GM12878 (cell line): ENCODE measurements around the gene PARD6A. TPM values are rescaled to one million over a fixed set of nuclear protein-coding genes. Genes with fewer than 3 reads are reported as not detected.
A peak's percentile ranks its signal among the peaks of the same experiment; 100 is the strongest.

Experiments
- ATAC-seq: fragments of 200-7000 bp; cut with Tn5 transposase; 3 replicates; pipeline ENCODE4 v1.9.1; 2020; ENCODE audit warnings: mild to moderate bottlenecking, moderate library complexity
- BruUV-seq: library from RNA; stranded (reverse); fragments of 400-500 nt; replicated peaks from 2 replicates; lab custom pipeline; 2021; lab: Mats Ljungman, UMichigan
- CTCF ChIA-PET: fragments of 300-600 bp; sonication (Branson Sonifier 250); formaldehyde crosslinking; extraction: SDS; loops from one replicate; lab custom pipeline; 2021; ENCODE audit warnings: inconsistent platforms; lab: Yijun Ruan, JAX
- POLR2A ChIA-PET: fragments of 350-600 bp; formaldehyde crosslinking; extraction: SDS; loops from one replicate; lab custom pipeline; 2021; ENCODE audit warnings: inconsistent platforms; lab: Charles Lee
- RAD21 ChIA-PET: fragments of 300-600 bp; sonication (Branson Sonifier 250); formaldehyde crosslinking; loops from one replicate; lab custom pipeline; 2023; ENCODE audit warnings: antibody characterized with exemption; ENCODE audit not compliant: unreplicated experiment; lab: Charles Lee
- SMC1A ChIA-PET: fragments of 300-600 bp; sonication (Branson Sonifier 250); formaldehyde crosslinking; loops from one replicate; lab custom pipeline; 2023; ENCODE audit not compliant: unreplicated experiment, uncharacterized antibody; lab: Charles Lee
- DNase-seq: peaks from one replicate; pipeline ENCODE4 v3.0.0-alpha.2; 2011; ENCODE audit warnings: low read depth, low spot score
- FAIRE-seq: peaks from 3 replicates; lab custom pipeline; 2011; peaks lifted over from hg19 to GRCh38; lab: Jason Lieb, UNC
- H2AFZ ChIP-seq: 2 replicates; pipeline ENCODE4 v1.6.0; 2011; ENCODE audit warnings: low read depth, low read length, control low read depth; ENCODE audit not compliant: control insufficient read depth
- H3K27ac ChIP-seq: 2 replicates; pipeline ENCODE4 v1.5.1; 2011; ENCODE audit warnings: control low read depth; ENCODE audit not compliant: control insufficient read depth, insufficient read depth
- H3K27me3 ChIP-seq, 2 experiments: replicated peaks in 1 of 2; 2 replicates each; pipeline versions ENCODE4 v1.6.0 to v1.6.1; 2011; ENCODE audit warnings: low read length in 1 of 2; ENCODE audit not compliant: control insufficient read depth in 2 of 2, insufficient read depth in 2 of 2
- H3K36me3 ChIP-seq, 2 experiments: 2 replicates each; pipeline ENCODE4 v1.5.1; 2011; ENCODE audit warnings: low read length in 1 of 2; ENCODE audit not compliant: control insufficient read depth in 2 of 2, insufficient read depth in 2 of 2
- H3K4me1 ChIP-seq: 2 replicates; pipeline ENCODE4 v1.6.1; 2011; ENCODE audit warnings: mild to moderate bottlenecking, low read length, moderate library complexity, mixed read lengths; ENCODE audit not compliant: control insufficient read depth, insufficient read depth
- H3K4me2 ChIP-seq: 2 replicates; pipeline ENCODE4 v1.6.0; 2011; ENCODE audit warnings: control low read depth; ENCODE audit not compliant: control insufficient read depth, insufficient read depth
- H3K4me3 ChIP-seq: fragments of 200-600 bp; sonication (generic); 2 replicates; pipeline ENCODE4 v1.5.1; 2016
- H3K79me2 ChIP-seq: 2 replicates; pipeline ENCODE4 v1.6.0; 2011; ENCODE audit warnings: low read length; ENCODE audit not compliant: control insufficient read depth, insufficient read depth
- H3K9ac ChIP-seq: 2 replicates; pipeline ENCODE4 v1.8.0; 2011; ENCODE audit warnings: low read length, control low read depth, mixed read lengths; ENCODE audit not compliant: control insufficient read depth, insufficient read depth
- H3K9me3 ChIP-seq: replicated peaks from 3 replicates; pipeline ENCODE4 v1.5.1; 2011; ENCODE audit warnings: mild to moderate bottlenecking, low read length; ENCODE audit not compliant: control insufficient read depth, insufficient read depth
- H4K20me1 ChIP-seq: 2 replicates; pipeline ENCODE4 v1.6.0; 2011; ENCODE audit not compliant: control insufficient read depth, insufficient read depth
- ATF7 ChIP-seq: fragments of 450-650 bp; IDR thresholded peaks from 2 replicates; pipeline ENCODE4 v1.6.1; 2016; ENCODE audit warnings: low read depth, mild to moderate bottlenecking
- CBX5 ChIP-seq: sonication (generic); IDR thresholded peaks from 2 replicates; pipeline ENCODE4 v1.6.1; 2016; ENCODE audit warnings: low read depth, moderate library complexity, mild to moderate bottlenecking, inconsistent platforms
- CTCF ChIP-seq, 3 experiments: IDR thresholded peaks in 2 of 3; conservative IDR thresholded peaks in 1 of 3; 2 replicates each; pipeline ENCODE4 v1.5.1; 2011; ENCODE audit warnings: low read depth in 3 of 3, low read length in 3 of 3, mild to moderate bottlenecking in 3 of 3, control low read depth in 2 of 3, moderate library complexity in 2 of 3, inconsistent platforms in 1 of 3, mixed read lengths in 1 of 3; ENCODE audit not compliant: control insufficient read depth in 2 of 3, insufficient read depth in 1 of 3; ENCODE audit errors: extremely low read depth in 1 of 3
- ETV6 ChIP-seq, 2 experiments: fragments of 450-650 bp in 1 of 2; IDR thresholded peaks in 1 of 2; conservative IDR thresholded peaks in 1 of 2; 2 replicates each; pipeline ENCODE4 v1.6.1; 2014; ENCODE audit warnings: antibody characterized with exemption in 1 of 2, borderline replicate concordance in 1 of 2, low read depth in 1 of 2, mild to moderate bottlenecking in 1 of 2, moderate library complexity in 1 of 2
- HDAC6 ChIP-seq: fragments of 200-600 bp; sonication (generic); IDR thresholded peaks from one replicate; pipeline ENCODE4 v1.8.0; 2017; ENCODE audit warnings: antibody characterized with exemption; ENCODE audit not compliant: unreplicated experiment
- IKZF1 ChIP-seq: fragments of 450-650 bp; conservative IDR thresholded peaks from 2 replicates; pipeline ENCODE4 v1.6.1; 2017; ENCODE audit warnings: antibody characterized with exemption, mild to moderate bottlenecking
- IKZF2 ChIP-seq, 2 experiments: fragments of 450-650 bp; IDR thresholded peaks; 2 replicates each; pipeline ENCODE4 v1.6.1; 2017; ENCODE audit warnings: mild to moderate bottlenecking in 2 of 2, moderate library complexity in 2 of 2
- MEF2B ChIP-seq: fragments of 450-650 bp; IDR thresholded peaks from 2 replicates; pipeline ENCODE4 v1.6.1; 2018; ENCODE audit warnings: mild to moderate bottlenecking, moderate library complexity; ENCODE audit not compliant: partially characterized antibody, poor library complexity, severe bottlenecking
- POLR2A ChIP-seq: IDR thresholded peaks from 2 replicates; pipeline ENCODE4 v1.6.1; 2011; ENCODE audit warnings: low read depth, mild to moderate bottlenecking, low read length
- RFX5 ChIP-seq: IDR thresholded peaks from 2 replicates; pipeline ENCODE4 v1.6.1; 2011; ENCODE audit warnings: low read depth, low read length, improper control_type of control experiment
- SP1 ChIP-seq: IDR thresholded peaks from one replicate; pipeline ENCODE4 v1.6.1; 2011; ENCODE audit warnings: low read depth, low read length
- SREBF2 ChIP-seq: IDR thresholded peaks from 2 replicates; pipeline ENCODE4 v1.6.1; 2012; ENCODE audit warnings: mild to moderate bottlenecking, low read length
- STAT3 ChIP-seq: IDR thresholded peaks from 2 replicates; pipeline ENCODE4 v1.6.1; 2011; ENCODE audit warnings: low read depth, low read length, improper control_type of control experiment
- SUZ12 ChIP-seq: fragments of 200-600 bp; sonication (generic); IDR thresholded peaks from one replicate; pipeline ENCODE4 v1.6.1; 2018; ENCODE audit warnings: antibody characterized with exemption, mild to moderate bottlenecking; ENCODE audit not compliant: unreplicated experiment
- TBL1XR1 ChIP-seq: IDR thresholded peaks from 2 replicates; pipeline ENCODE4 v1.6.1; 2012; ENCODE audit warnings: low read depth, low read length, improper control_type of control experiment
- YY1 ChIP-seq: IDR thresholded peaks from 2 replicates; pipeline ENCODE4 v1.6.1; 2011; ENCODE audit warnings: low read depth, mild to moderate bottlenecking, low read length
- ZBTB33 ChIP-seq: fragments of 450-650 bp; IDR thresholded peaks from 2 replicates; pipeline ENCODE4 v1.6.1; 2017; ENCODE audit warnings: mild to moderate bottlenecking
- ZNF207 ChIP-seq: fragments of 450-650 bp; IDR thresholded peaks from 2 replicates; pipeline ENCODE4 v1.6.1; 2014; ENCODE audit warnings: antibody characterized with exemption, mild to moderate bottlenecking, borderline replicate concordance
- WGBS: methylation state at CpG from one replicate; pipeline ENCODE4 v1.1.6; 2016; ENCODE audit warnings: low lambda C conversion rate; ENCODE audit not compliant: insufficient replicate concordance, insufficient coverage; ENCODE audit errors: missing lambda C conversion rate; 5-methylcytosine and 5-hydroxymethylcytosine counted together
- in situ Hi-C: fragments of 300-500 bp; cut with MboI; formaldehyde crosslinking; loops from 9 replicates; pipeline ENCODE4 v1.14.3; 2018; ENCODE audit warnings: mixed read lengths
- intact Hi-C: fragments of 100-400 bp; cut with micrococcal nuclease; formaldehyde crosslinking; loops from one replicate; pipeline ENCODE4 v1.14.2; 2022; ENCODE audit not compliant: unreplicated experiment
- polyA plus RNA-seq, 11 experiments: library from polyadenylated mRNA; depleted of rRNA in 4 of 11; unstranded in 6 of 11; stranded (reverse) in 5 of 11; fragments of >200 nt; fragmentation: Nextera tagmentation in 4 of 11; fragmentation: Illumina TruSeq in 1 of 11; extraction: Ambion mirVana in 4 of 11; extraction: Trizol in 1 of 11; gene quantifications; 1 replicate in 1 of 11; 2 replicates in 10 of 11; pipeline versions ENCODE4 v1.2.1 to v1.2.3, GENCODE V29; 2011 to 2016; ENCODE audit warnings: inconsistent platforms in 2 of 11, missing spikeins in 2 of 11, low read depth in 1 of 11
- total RNA-seq, 4 experiments: library from RNA; depleted of rRNA in 3 of 4; stranded (reverse); fragments of >200 nt in 3 of 4; fragmentation: Illumina TruSeq in 1 of 4; extraction: Trizol in 1 of 4; gene quantifications; 2 replicates each; pipeline versions ENCODE4 v1.2.1 to v1.2.3, GENCODE V29; 2013 to 2021

The PARD6A gene
- total and polyA plus RNA-seq, 10 of the 15 experiments (the other 5 are each of a cell fraction or from before 2014, with no cell fraction given): 0.42 to 10.1 (median 4.4) TPM

GRCh38 chr16:67701420-67701819 is 40.7 kb downstream of the PARD6A start:
- H3K4me3 ChIP-seq: no peak overlapping the region
- no TSS peak for BruUV-seq
- H2AFZ ChIP-seq: no peak overlapping the region
- H3K4me1 ChIP-seq: no peaks in the 10 kb centered on the region
- ChIA-PET CTCF (no interaction called here), SMC1A (interaction anchor here (1.1 to 1.3 kb wide), 2 partner anchors 18 to 52 kb away, joined by 3 read pairs; no protein-coding TSS in a partner anchor), RAD21 (no interaction called here), POLR2A (no interaction called here)
- no peaks in the 10 kb centered on the region for H3K27me3 ChIP-seq
- in situ Hi-C loops (no loop called here), intact Hi-C loops (no loop called here)
- WGBS: 93% methylated on average over 1 of the region's 1 CpG
- H3K79me2 ChIP-seq: no peaks in the 10 kb centered on the region
- DNase-seq: no peak
- no peaks in the 10 kb centered on the region; the same call in 2 of the 3 replicates for H3K9me3 ChIP-seq
- no peak for ATAC-seq
- peak; percentile 38 for FAIRE-seq
- TF ChIP-seq CTCF (IDR thresholded peaks at IDR 0.05 in 2 of 3, conservative IDR thresholded peaks at IDR 0.05 in 1 of 3; ENCODE audit: control insufficient read depth in 2 of 3, extremely low read depth in 1 of 3, insufficient read depth in 1 of 3, low read depth in 3 of 3, low read length in 3 of 3) (no peak), ETV6 (conservative IDR thresholded peaks at IDR 0.05 in 1 of 2, IDR thresholded peaks at IDR 0.05 in 1 of 2; ENCODE audit: borderline replicate concordance in 1 of 2, low read depth in 1 of 2) (no peak), TBL1XR1 (no peak), HDAC6 (no peak), CBX5 (no peak), YY1 (no peak), STAT3 (no peak), IKZF2 (IDR thresholded peaks at IDR 0.05) (no peak), ATF7 (no peak), IKZF1 (no peak), SUZ12 (no peak), SREBF2 (no peak), ZNF207 (no peak), POLR2A (no peak), RFX5 (no peak), MEF2B (no peak), ZBTB33 (no peak), SP1 (no peak)
- no peaks in the 10 kb centered on the region for H4K20me1 ChIP-seq
- H3K27ac ChIP-seq: no peak overlapping the region
- H3K9ac ChIP-seq: no peak overlapping the region
- H3K36me3 ChIP-seq: peaks cover 0 to 3% of the 10 kb centered on the region in 2 experiments; a peak in 3 of 4 replicates
- no peak overlapping the region for H3K4me2 ChIP-seq
